Ovary (tissue), 3 donors: ENCODE results near the gene HIBADH.

Experiments
- EP300 ChIP-seq: sonication (generic); formaldehyde crosslinking; IDR thresholded peaks from one replicate; pipeline ENCODE4 v1.6.1; 2017; ENCODE audit warnings: antibody characterized with exemption
- POLR2A ChIP-seq: fragments of 450-650 bp; IDR thresholded peaks from one replicate; pipeline ENCODE4 v1.6.1; 2017; ENCODE audit warnings: antibody characterized with exemption, mild to moderate bottlenecking, moderate library complexity
- TF ChIP-seq, protein P1 (sequence below), 3 donors: fragments of 450-650 bp in 2 of 3; fragments of 200-600 bp in 1 of 3; IDR thresholded peaks; one replicate each; pipeline versions ENCODE4 v1.5.1 to v1.8.0; 2016 to 2022; ENCODE audit warnings: antibody characterized with exemption in 3 of 3, mild to moderate bottlenecking in 1 of 3
- donor health status: DM: no; HTN: no; CAD: no.

DNA sequence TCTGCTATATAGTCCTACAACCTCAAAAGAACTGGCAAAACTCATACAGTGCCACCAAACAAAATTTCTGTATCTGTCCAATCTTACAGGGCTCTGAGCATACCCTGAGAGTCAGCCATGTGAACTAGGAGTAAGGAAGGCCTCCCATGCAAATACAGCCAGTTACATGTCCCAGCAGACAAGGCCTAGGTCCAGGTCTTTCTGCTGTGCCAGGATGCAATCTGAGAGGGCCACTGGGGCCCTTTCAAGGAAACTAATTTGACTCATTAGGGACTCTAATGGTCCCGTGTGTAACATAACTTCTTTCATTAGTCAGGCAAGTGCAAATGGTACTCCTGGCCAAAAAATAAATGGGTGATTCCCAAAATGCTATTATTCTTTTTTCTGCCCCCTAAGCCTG lies 17.9 kb upstream of the HIBADH start:
- TF ChIP-seq, protein P1, sequence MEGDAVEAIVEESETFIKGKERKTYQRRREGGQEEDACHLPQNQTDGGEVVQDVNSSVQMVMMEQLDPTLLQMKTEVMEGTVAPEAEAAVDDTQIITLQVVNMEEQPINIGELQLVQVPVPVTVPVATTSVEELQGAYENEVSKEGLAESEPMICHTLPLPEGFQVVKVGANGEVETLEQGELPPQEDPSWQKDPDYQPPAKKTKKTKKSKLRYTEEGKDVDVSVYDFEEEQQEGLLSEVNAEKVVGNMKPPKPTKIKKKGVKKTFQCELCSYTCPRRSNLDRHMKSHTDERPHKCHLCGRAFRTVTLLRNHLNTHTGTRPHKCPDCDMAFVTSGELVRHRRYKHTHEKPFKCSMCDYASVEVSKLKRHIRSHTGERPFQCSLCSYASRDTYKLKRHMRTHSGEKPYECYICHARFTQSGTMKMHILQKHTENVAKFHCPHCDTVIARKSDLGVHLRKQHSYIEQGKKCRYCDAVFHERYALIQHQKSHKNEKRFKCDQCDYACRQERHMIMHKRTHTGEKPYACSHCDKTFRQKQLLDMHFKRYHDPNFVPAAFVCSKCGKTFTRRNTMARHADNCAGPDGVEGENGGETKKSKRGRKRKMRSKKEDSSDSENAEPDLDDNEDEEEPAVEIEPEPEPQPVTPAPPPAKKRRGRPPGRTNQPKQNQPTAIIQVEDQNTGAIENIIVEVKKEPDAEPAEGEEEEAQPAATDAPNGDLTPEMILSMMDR (IDR thresholded peaks at IDR 0.05), result no peak
- TF ChIP-seq POLR2A, result no peak
- TF ChIP-seq EP300, result no peak
